ENCODE measurements around the gene SCFD2. TPM values are rescaled to one million over a fixed set of nuclear protein-coding genes. Genes with fewer than 3 reads are reported as not detected.
A peak's percentile ranks its signal among the peaks of the same experiment; 100 is the strongest.

The SCFD2 gene
- total RNA-seq, 2 donors from 2014 or later: 19.3 to 26.7 TPM

DNA sequence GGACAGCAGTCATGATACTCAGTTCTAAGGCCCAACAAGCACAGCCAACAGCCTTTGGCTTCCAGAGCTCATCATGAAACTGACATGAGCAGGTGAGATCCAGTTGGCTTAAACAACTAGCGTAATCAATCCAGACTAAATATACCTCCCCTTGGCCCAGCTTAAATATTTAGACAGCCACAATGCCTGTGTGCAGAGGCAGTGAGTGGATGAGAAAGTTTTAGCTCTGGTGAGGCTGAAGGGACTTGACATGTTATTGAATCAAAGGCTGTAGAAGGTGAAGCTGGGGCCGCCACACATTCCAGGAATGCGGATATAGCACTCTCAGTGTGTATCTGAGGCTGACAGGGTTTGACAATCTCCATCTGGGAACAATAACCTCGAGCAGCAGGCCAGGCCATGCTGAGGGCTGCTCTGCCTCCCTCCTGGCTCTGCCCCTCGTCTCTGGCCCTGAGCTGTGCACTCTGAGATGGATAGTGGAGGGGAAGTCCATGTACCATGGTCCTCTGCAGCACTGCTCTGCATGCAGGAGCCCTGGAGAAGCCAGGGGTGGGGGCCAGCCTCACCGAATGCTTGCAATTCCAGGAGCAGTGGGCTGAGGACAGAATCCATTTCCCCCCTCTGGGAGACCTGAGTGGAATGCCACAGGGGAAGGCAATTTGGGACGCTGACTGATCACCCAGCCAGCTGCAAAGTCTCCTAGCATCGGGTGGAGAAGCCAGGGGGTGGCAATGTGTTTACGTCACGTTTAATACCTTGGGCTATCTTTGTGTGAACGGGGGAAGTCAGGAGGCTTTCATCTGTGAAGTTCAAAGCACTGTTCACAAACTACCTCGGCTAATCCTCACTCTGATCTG, 541.0 kb downstream of the SCFD2 start:
- Mint-ChIP-seq H3K27ac (no peak overlapping the region), H3K27me3 (no peaks in the 10 kb centered on the region), H3K36me3 (ENCODE audit: low read depth) (no peaks in the 10 kb centered on the region), H3K4me1 (peaks cover 19% of the 10 kb centered on the region), H3K4me3 (peak overlapping the region; percentile 12)
- DNase-seq (no peak), ATAC-seq (peak; percentile 71)
- no peaks in the 10 kb centered on the region for H3K9me3 ChIP-seq (ENCODE audit: control insufficient read depth, low read length, poor library complexity, severe bottlenecking)

DNA sequence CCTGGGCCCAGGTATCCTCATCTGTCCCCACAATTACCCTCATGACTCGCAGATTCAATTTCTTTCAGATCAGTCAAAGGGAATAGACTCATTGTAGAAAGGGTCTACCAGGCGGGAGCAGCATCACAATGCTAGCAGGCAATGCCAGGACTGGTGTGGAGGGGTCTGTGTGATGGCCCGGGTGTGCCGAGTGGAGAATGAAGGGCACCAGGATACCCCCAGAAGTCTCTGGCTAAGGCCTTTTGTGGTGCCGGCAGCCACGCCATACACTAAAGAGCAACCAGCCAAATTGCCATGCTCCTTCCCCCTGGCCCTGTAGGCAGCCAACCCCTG, 541.6 kb downstream of the SCFD2 start:
- Mint-ChIP-seq H3K27me3 (no peaks in the 10 kb centered on the region), H3K27ac (no peak overlapping the region), H3K4me1 (peaks cover 19% of the 10 kb centered on the region), H3K36me3 (ENCODE audit: low read depth) (no peaks in the 10 kb centered on the region), H3K4me3 (no peak overlapping the region)
- no peak for DNase-seq
- no peaks in the 10 kb centered on the region for H3K9me3 ChIP-seq (ENCODE audit: control insufficient read depth, low read length, poor library complexity, severe bottlenecking)
- ATAC-seq: no peak

GRCh38 chr4:52823702-52824092, 542.2 kb downstream of the SCFD2 start:
- no peak for DNase-seq
- Mint-ChIP-seq H3K4me3 (no peak overlapping the region), H3K27me3 (no peaks in the 10 kb centered on the region), H3K27ac (no peak overlapping the region), H3K4me1 (peaks cover 16% of the 10 kb centered on the region), H3K36me3 (ENCODE audit: low read depth) (no peaks in the 10 kb centered on the region)
- ATAC-seq: no peak
- no peaks in the 10 kb centered on the region for H3K9me3 ChIP-seq (ENCODE audit: control insufficient read depth, low read length, poor library complexity, severe bottlenecking)

Other genes with a start within 250 kb of the SCFD2 start
- 10 to 100 TPM; 57.5 to 80.7 TPM for gene FIP1L1, start 11.6 kb upstream of the SCFD2 start, total RNA-seq
- not detected for gene LNX1, start 225.4 kb upstream of the SCFD2 start, total RNA-seq

Data from T-helper 17 cell (primary cell).